Liver (tissue), 9 donors: ENCODE results near the gene POU2F2. TPM values are rescaled to one million over a fixed set of nuclear protein-coding genes. Genes with fewer than 3 reads are reported as not detected.

Experiments used
- DNase-seq: peaks from one replicate; pipeline ENCODE4 v3.0.0-alpha.2; 2017; ENCODE audit warnings: low spot score
- H3K27ac ChIP-seq, 2 donors: one replicate each; pipeline ENCODE4 v1.7.0; 2013; ENCODE audit warnings: inconsistent platforms in 2 of 2, low read length in 2 of 2, control low read depth in 1 of 2, low read depth in 1 of 2, mild to moderate bottlenecking in 1 of 2
- H3K27me3 ChIP-seq, 4 donors: one replicate each; pipeline versions ENCODE4 v1.6.1 to v1.7.0; 2013; ENCODE audit warnings: low read length in 3 of 4, inconsistent platforms in 1 of 4, mild to moderate bottlenecking in 1 of 4, moderate library complexity in 1 of 4; ENCODE audit not compliant: control insufficient read depth in 4 of 4, insufficient read depth in 4 of 4
- H3K36me3 ChIP-seq, 4 donors: one replicate each; pipeline versions ENCODE4 v1.6.1 to v1.7.0; 2013; ENCODE audit warnings: low read length in 3 of 4, mild to moderate bottlenecking in 3 of 4, low read depth in 1 of 4, moderate library complexity in 1 of 4; ENCODE audit not compliant: control insufficient read depth in 4 of 4, insufficient read depth in 3 of 4
- H3K4me1 ChIP-seq, 4 donors: one replicate each; pipeline versions ENCODE4 v1.6.1 to v1.7.0; 2013; ENCODE audit warnings: low read length in 3 of 4, mild to moderate bottlenecking in 3 of 4, moderate library complexity in 1 of 4; ENCODE audit not compliant: control insufficient read depth in 4 of 4, insufficient read depth in 4 of 4
- H3K4me3 ChIP-seq, 3 donors: one replicate each; pipeline versions ENCODE4 v1.6.1 to v1.7.0; 2013; ENCODE audit warnings: low read length in 3 of 3, control low read depth in 1 of 3, low read depth in 1 of 3, mild to moderate bottlenecking in 1 of 3
- H3K9ac ChIP-seq, 2 donors: one replicate each; pipeline ENCODE4 v1.7.0; 2013; ENCODE audit warnings: low read length in 2 of 2, mild to moderate bottlenecking in 2 of 2, moderate library complexity in 2 of 2, control low read depth in 1 of 2, low read depth in 1 of 2
- H3K9me3 ChIP-seq, 4 donors: one replicate each; pipeline versions ENCODE4 v1.6.1 to v1.7.0; 2013; ENCODE audit warnings: low read length in 3 of 4; ENCODE audit not compliant: control insufficient read depth in 4 of 4
- EGR1 ChIP-seq, 2 donors: IDR thresholded peaks; 2 replicates each; pipeline ENCODE4 v1.6.1; 2016 to 2018; ENCODE audit warnings: antibody characterized with exemption in 2 of 2, low read depth in 2 of 2
- FOXA1 ChIP-seq: IDR thresholded peaks from 2 replicates; pipeline ENCODE4 v1.6.1; 2016; ENCODE audit warnings: antibody characterized with exemption
- FOXA2 ChIP-seq: IDR thresholded peaks from 2 replicates; pipeline ENCODE4 v1.6.1; 2016; ENCODE audit warnings: antibody characterized with exemption
- GABPA ChIP-seq, 2 donors: IDR thresholded peaks in 1 of 2; conservative IDR thresholded peaks in 1 of 2; 2 replicates each; pipeline ENCODE4 v1.6.1; 2016; ENCODE audit warnings: antibody characterized with exemption in 2 of 2, mild to moderate bottlenecking in 1 of 2, moderate library complexity in 1 of 2
- HNF4A ChIP-seq, 2 donors: conservative IDR thresholded peaks; 2 replicates each; pipeline ENCODE4 v1.6.1; 2016; ENCODE audit warnings: antibody characterized with exemption in 2 of 2, mild to moderate bottlenecking in 2 of 2
- HNF4G ChIP-seq: IDR thresholded peaks from 2 replicates; pipeline ENCODE4 v1.6.1; 2016; ENCODE audit warnings: antibody characterized with exemption
- JUND ChIP-seq, 2 donors: IDR thresholded peaks; 2 replicates each; pipeline ENCODE4 v1.6.1; 2016; ENCODE audit warnings: antibody characterized with exemption in 2 of 2
- NR2F2 ChIP-seq: IDR thresholded peaks from 2 replicates; pipeline ENCODE4 v1.6.1; 2016; ENCODE audit warnings: antibody characterized with exemption
- RAD21 ChIP-seq, 2 donors: IDR thresholded peaks; 2 replicates each; pipeline ENCODE4 v1.6.1; 2016; ENCODE audit warnings: antibody characterized with exemption in 2 of 2, mild to moderate bottlenecking in 2 of 2
- RXRA ChIP-seq, 2 donors: IDR thresholded peaks; 2 replicates each; pipeline ENCODE4 v1.6.1; 2017 to 2018; ENCODE audit warnings: antibody characterized with exemption in 2 of 2, mild to moderate bottlenecking in 1 of 2
- SP1 ChIP-seq: IDR thresholded peaks from 2 replicates; pipeline ENCODE4 v1.6.1; 2018; ENCODE audit warnings: antibody characterized with exemption, mild to moderate bottlenecking
- TAF1 ChIP-seq: conservative IDR thresholded peaks from 2 replicates; pipeline ENCODE4 v1.6.1; 2016; ENCODE audit warnings: antibody characterized with exemption, mild to moderate bottlenecking
- YY1 ChIP-seq: IDR thresholded peaks from 2 replicates; pipeline ENCODE4 v1.6.1; 2016; ENCODE audit warnings: antibody characterized with exemption, mild to moderate bottlenecking
- WGBS: extraction: QIAGEN DNeasy Blood & Tissue Kit; methylation state at CpG from one replicate; pipeline ENCODE4 v1.1.7; 2013; 5-methylcytosine and 5-hydroxymethylcytosine counted together
- polyA plus RNA-seq, 2 donors: library from polyadenylated mRNA; stranded (reverse) in 1 of 2; unstranded in 1 of 2; fragments of 200-250 nt in 1 of 2; fragments of >200 nt in 1 of 2; fragmentation: Nextera tagmentation in 1 of 2; extraction: Ambion mirVana in 1 of 2; gene quantifications; one replicate each; pipeline versions ENCODE4 v1.2.1 to v1.2.3, GENCODE V29; 2013 to 2015
- total RNA-seq, 2 donors: library from RNA; depleted of rRNA; stranded (reverse); fragments of >200 nt; gene quantifications; one replicate each; pipeline ENCODE4 v1.2.3, GENCODE V29; 2014
- TF ChIP-seq, protein P1 (sequence below): fragments of 150-350 bp; IDR thresholded peaks from 2 replicates; pipeline ENCODE4 v1.5.1; 2017; ENCODE audit warnings: improper control_type of control experiment, low read depth, low read length; ENCODE audit not compliant: missing input control
- TF ChIP-seq, protein P2 (sequence below): IDR thresholded peaks from 2 replicates; pipeline ENCODE4 v1.6.1; 2016; ENCODE audit warnings: antibody characterized with exemption
- TF ChIP-seq, protein P3 (sequence below): IDR thresholded peaks from 2 replicates; pipeline ENCODE4 v1.6.1; 2016; ENCODE audit warnings: antibody characterized with exemption
- TF ChIP-seq, protein P4 (sequence below): IDR thresholded peaks from 2 replicates; pipeline ENCODE4 v1.6.1; 2016; ENCODE audit warnings: antibody characterized with exemption
- donor health status: healthy.
- donor health status: healthy.
- donor health status: healthy.
- donor health status: healthy.
- donor health status: healthy.

POU2F2 gene
- total and polyA plus RNA-seq, 4 donors = 0.75 to 1.2 (median 0.97) TPM

DNA sequence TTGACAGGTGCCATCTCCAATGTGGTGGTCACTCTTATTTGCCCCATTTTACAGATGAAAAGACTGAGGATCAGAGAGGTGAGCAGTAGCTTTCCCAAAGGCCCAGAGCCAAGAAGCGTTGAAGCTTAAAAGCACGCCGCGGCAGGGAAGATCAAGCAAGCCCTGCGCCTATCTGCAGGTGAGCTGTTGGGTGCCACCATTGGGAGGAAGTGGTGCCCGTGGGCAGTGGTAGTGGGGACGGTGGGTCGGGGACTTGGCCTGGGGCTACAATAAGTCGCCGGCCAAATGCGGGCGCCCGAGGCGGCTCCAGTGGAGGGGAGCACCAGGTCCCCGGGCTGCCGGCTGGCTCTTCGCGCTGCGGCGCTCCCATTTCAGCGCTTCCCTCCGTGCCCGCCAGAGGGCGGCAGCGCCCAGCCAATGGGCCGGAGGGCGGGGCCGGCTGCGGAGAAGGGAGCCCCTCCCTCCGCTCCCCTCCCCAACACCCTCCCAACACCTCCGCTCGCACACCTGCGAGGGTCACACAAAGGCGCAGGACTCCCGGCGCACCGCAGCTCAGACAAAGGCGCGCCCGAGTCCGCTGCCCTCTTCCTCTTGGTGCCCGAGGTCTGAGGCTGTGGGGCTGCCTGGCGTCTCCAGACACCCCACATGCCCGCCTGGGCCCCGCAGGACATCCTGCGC lies 744 bp upstream of the POU2F2 start:
- Histone ChIP-seq H3K4me1 (peaks cover 0 to 14% (median 4%) of the 10 kb centered on the region in 4 donors), H3K36me3 (no peaks in the 10 kb centered on the region), H3K27me3 (peaks cover 0 to 3% (median 0%) of the 10 kb centered on the region in 4 donors), H3K4me3 (peak overlapping the region in 1 of 3 donors; percentile 12), H3K27ac (peak overlapping the region in 1 of 2 donors; percentile 6), H3K9me3 (no peaks in the 10 kb centered on the region), H3K9ac (no peak overlapping the region)
- peak; percentile 80 for DNase-seq
- TF ChIP-seq, protein P1, sequence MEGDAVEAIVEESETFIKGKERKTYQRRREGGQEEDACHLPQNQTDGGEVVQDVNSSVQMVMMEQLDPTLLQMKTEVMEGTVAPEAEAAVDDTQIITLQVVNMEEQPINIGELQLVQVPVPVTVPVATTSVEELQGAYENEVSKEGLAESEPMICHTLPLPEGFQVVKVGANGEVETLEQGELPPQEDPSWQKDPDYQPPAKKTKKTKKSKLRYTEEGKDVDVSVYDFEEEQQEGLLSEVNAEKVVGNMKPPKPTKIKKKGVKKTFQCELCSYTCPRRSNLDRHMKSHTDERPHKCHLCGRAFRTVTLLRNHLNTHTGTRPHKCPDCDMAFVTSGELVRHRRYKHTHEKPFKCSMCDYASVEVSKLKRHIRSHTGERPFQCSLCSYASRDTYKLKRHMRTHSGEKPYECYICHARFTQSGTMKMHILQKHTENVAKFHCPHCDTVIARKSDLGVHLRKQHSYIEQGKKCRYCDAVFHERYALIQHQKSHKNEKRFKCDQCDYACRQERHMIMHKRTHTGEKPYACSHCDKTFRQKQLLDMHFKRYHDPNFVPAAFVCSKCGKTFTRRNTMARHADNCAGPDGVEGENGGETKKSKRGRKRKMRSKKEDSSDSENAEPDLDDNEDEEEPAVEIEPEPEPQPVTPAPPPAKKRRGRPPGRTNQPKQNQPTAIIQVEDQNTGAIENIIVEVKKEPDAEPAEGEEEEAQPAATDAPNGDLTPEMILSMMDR = peak; percentile 87
- TF ChIP-seq JUND (IDR thresholded peaks at IDR 0.05) (no peak), SP1 (no peak), FOXA1 (no peak), FOXA2 (no peak), HNF4G (no peak), GABPA (IDR thresholded peaks at IDR 0.05 in 1 of 2, conservative IDR thresholded peaks at IDR 0.05 in 1 of 2) (no peak), TAF1 (no peak), EGR1 (IDR thresholded peaks at IDR 0.05; ENCODE audit: low read depth in 2 of 2) (no peak), RAD21 (IDR thresholded peaks at IDR 0.05) (peak; percentile 93 to 94), NR2F2 (no peak), YY1 (no peak), RXRA (IDR thresholded peaks at IDR 0.05) (no peak), HNF4A (conservative IDR thresholded peaks at IDR 0.05) (no peak)
- TF ChIP-seq, protein P2, sequence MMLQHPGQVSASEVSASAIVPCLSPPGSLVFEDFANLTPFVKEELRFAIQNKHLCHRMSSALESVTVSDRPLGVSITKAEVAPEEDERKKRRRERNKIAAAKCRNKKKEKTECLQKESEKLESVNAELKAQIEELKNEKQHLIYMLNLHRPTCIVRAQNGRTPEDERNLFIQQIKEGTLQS = no peak
- TF ChIP-seq, protein P3, sequence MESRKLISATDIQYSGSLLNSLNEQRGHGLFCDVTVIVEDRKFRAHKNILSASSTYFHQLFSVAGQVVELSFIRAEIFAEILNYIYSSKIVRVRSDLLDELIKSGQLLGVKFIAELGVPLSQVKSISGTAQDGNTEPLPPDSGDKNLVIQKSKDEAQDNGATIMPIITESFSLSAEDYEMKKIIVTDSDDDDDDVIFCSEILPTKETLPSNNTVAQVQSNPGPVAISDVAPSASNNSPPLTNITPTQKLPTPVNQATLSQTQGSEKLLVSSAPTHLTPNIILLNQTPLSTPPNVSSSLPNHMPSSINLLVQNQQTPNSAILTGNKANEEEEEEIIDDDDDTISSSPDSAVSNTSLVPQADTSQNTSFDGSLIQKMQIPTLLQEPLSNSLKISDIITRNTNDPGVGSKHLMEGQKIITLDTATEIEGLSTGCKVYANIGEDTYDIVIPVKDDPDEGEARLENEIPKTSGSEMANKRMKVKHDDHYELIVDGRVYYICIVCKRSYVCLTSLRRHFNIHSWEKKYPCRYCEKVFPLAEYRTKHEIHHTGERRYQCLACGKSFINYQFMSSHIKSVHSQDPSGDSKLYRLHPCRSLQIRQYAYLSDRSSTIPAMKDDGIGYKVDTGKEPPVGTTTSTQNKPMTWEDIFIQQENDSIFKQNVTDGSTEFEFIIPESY = no peak
- TF ChIP-seq, protein P4, sequence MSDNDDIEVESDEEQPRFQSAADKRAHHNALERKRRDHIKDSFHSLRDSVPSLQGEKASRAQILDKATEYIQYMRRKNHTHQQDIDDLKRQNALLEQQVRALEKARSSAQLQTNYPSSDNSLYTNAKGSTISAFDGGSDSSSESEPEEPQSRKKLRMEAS = no peak
- 6% methylated on average over 46 of the region's 46 CpGs for WGBS

DNA sequence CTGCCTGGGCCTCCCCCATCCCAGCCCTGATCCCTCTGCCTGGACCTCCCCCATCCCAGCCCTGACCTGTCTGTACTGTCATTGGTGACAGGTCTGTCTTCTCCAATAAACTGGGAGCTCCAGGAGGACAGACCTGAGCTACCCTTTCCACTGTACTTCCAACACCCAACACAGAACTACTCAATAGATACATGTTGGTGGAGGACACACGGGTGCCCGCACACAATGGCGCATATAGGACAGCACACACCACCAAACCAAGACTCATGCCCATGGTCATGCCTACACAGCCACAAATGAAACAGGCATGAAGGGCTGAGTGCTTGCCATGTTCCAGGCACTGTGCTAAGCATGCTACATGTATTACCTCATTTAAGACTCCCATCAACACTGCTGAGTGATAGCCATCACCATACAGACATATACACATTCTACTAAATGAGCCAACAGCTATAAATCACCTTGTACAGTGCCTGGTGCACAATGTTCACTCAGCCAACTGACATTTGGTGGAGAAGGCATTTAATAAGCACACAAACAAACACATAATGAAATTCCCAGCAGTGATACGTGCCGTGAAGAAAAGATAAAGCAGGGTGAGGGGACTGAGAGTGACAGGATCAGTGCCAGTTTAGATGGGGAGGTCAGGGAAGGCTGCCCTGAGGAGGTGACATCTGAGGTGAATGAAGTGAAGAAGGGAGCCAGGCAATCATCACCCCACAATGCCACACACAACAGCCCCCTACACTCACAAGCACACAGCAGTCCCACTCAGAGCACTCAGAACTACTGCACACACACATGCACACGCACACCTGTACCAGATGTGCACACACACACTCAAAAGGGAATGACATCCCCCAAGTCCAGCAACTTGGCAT lies 857 bp downstream of the POU2F2 start:
- H3K4me1 ChIP-seq = peaks cover 0 to 14% (median 4%) of the 10 kb centered on the region in 4 donors
- no peak for DNase-seq
- WGBS = 64% methylated on average over 6 of the region's 6 CpGs
- H3K27me3 ChIP-seq = peaks cover 0 to 3% (median 0%) of the 10 kb centered on the region in 4 donors
- H3K4me3 ChIP-seq = peak overlapping the region in 2 of 3 donors; percentile 12 to 15
- no peaks in the 10 kb centered on the region for H3K36me3 ChIP-seq
- no peak overlapping the region for H3K9ac ChIP-seq
- no peak overlapping the region for H3K27ac ChIP-seq
- H3K9me3 ChIP-seq = no peaks in the 10 kb centered on the region
- TF ChIP-seq JUND (IDR thresholded peaks at IDR 0.05) (no peak), HNF4A (conservative IDR thresholded peaks at IDR 0.05) (no peak), RAD21 (IDR thresholded peaks at IDR 0.05) (no peak), GABPA (IDR thresholded peaks at IDR 0.05 in 1 of 2, conservative IDR thresholded peaks at IDR 0.05 in 1 of 2) (no peak), YY1 (no peak), FOXA2 (no peak)
- TF ChIP-seq, protein P2 = no peak
- TF ChIP-seq, protein P4 = no peak
